T-helper 1 cell treated with Interleukin-12 subunit alpha and Interleukin-12 subunit beta and Interleukin-4 antibody, amounts not matched to agents 30 ng/mL and 1 ng/mL, for 36 hours (primary cell): Measurements from ENCODE around the gene NDST1. TPM values are rescaled to one million over a fixed set of nuclear protein-coding genes. Genes with fewer than 3 reads are reported as not detected.

ENCODE experiments used
- intact Hi-C: fragments of 100-400 bp; cut with micrococcal nuclease; formaldehyde crosslinking; loops from one replicate; pipeline ENCODE4 v1.15.1; 2024
- total RNA-seq: library from RNA; stranded (reverse); gene quantifications from 2 replicates; pipeline ENCODE4 v1.2.3, GENCODE V29; 2022

Gene NDST1
- total RNA-seq, 1 donor from 2014 or later: 0.49 TPM

DNA sequence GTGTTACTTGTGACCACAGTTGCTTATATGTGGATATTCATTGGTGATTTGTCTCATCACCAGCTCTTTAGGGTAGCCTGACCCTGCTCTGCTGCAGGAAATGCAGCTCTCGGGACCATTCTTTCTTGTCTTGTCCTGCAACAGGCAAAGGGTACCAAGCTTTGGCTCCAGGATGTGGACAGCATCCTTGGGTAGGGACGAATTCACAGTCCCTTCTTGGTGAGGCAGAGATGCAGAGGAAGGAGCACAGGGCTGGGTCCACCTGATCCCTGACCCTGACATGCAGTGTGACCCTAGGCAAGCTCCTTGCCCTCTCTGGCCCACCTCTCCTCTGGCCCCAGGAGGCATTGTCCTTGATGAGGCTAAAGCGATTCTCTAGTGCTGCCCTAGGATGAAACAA is 95.6 kb downstream of the NDST1 start:
- intact Hi-C loops: no loop called here

DNA sequence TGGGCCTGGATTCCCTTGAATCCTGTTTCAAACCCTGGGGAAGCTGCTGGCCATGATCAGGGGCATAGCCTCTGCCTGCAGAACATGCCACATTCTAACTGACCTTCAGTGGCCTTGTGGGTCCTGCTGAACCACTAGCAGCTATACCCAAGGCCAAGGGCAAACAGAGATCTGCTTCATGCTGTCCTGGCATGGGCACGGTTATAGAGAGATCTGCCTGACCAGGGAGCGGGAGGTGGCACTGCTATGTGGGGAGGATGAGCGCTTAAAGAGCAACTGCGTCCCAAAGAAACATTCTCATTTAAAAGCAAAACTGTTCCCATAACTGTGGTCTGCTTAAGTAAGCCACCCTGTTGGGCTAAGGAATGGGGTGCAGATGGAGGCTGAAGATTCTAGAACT is 96.1 kb downstream of the NDST1 start:
- intact Hi-C loops: no loop called here

DNA sequence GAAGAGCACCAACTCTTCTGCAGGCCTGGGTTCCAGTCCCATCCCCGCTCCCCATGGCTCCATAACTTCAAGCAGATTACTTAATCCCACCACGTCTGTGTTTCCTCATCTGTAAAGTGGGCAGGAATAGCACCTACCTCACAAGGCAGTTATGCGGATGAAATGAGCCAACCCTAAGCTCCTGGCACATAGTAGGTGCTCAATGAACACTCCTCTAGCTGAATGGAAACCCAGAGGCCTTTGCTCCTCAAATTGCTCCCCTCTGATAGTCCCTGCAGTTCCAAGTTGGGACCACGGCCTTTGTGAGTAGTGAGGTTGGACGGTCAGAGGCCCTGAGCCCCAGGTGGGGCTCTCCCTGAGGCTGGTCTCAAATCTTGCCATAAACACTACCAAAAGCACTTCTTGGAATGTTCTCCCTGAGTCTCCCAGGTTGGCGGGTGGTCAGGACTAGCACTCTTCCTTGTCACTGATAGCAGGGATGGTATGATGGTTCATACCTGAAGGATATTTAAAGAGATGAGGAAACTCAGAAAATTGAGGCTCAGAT is 97.0 kb downstream of the NDST1 start:
- intact Hi-C loops: no loop called here

DNA sequence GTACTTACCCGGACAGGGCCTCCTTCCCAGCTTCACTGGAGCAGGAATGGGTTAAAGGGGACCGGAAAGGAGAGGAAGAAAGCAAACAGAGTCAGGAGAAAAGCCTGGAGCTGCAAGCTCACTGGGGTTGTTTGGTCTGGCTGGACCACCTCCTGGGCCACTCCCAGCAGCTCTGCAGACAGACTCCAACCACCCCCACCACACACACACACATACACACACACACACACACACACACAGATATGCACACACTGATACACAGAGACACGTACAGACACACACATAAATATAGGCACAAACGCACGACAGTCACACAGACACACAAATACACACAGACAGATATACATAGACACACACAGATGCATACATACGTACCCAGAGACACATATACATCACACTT is 97.6 kb downstream of the NDST1 start:
- intact Hi-C loops: no loop called here

DNA sequence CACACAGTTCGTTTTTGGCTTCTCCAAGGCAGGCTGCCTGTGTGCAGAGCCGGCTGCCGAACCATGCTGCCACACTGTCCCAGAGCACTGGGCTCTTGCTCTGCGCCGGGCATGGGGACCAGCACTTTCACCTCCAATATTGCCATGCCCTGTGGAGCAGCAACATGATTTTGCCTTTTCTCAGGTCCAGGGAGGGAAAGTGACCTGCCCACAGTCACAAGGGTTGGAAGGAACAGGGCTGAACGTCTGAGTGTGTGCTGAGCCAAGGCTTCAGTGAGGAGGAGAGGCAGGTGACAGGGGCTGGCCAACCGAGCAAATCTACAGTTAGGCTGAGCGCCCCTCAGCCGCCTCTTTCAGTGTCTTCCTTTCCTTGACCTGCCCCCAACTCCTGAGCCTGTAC is 98.5 kb downstream of the NDST1 start:
- intact Hi-C loops: no loop called here

DNA sequence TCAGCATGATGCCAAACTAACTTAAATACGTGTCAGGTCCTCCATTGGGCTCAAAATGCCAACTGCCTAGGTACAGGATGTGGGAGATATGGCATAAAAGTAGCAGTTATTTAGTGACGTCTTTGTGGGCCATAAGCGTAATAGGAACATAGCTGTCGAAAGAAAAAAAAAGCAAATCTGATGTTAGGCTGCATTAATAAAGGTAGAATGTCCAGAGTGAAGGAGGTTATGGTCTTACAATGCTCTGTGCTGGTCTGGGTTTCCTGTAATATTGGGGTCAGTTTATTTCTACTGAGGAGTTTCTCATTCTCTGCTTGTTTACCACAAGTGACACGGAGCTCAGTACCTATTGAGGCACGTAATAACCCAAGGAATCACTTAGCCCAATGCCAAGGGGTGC is 99.2 kb downstream of the NDST1 start:
- intact Hi-C loops: no loop called here

Other genes with a start within 250 kb of the NDST1 start
- gene CAMK2A, start 218.4 kb upstream of the NDST1 start, total RNA-seq: not detected in 2 replicates
- gene ARSI, start 205.2 kb upstream of the NDST1 start, total RNA-seq: not detected in 2 replicates
- 63.2 and 64.0 TPM in 2 replicates for gene TCOF1, start 150.4 kb upstream of the NDST1 start, total RNA-seq
- 1,446 and 1,476 TPM in 2 replicates for gene CD74, start 95.2 kb upstream of the NDST1 start, total RNA-seq
- gene RPS14, start 58.4 kb upstream of the NDST1 start, total RNA-seq: 1,931 and 1,964 TPM in 2 replicates
- gene SYNPO, start 132.5 kb downstream of the NDST1 start, total RNA-seq: not detected in 2 replicates
- gene MYOZ3, start 153.1 kb downstream of the NDST1 start, total RNA-seq: 0.10 TPM in 1 of 2 replicates, not detected in the other
- gene RBM22, start 192.9 kb downstream of the NDST1 start, total RNA-seq: 71.7 and 74.7 TPM in 2 replicates